Trophoblast cell (in vitro differentiated cells and primary cell): ENCODE data around the gene UQCRHL.
A peak's percentile ranks its signal among the peaks of the same experiment; 100 is the strongest.
"Not testable (repeated sequence)": the region's sequence is repeated elsewhere in the genome, so short reads cannot be mapped to it uniquely, and the experiment has no call there.

Source experiments
- DNase-seq, 2 donors: peaks; one replicate each; pipeline ENCODE4 v3.0.0-alpha.2; 2016
- H2AFZ ChIP-seq: 2 replicates; pipeline ENCODE4 v1.6.1; 2013; ENCODE audit warnings: low read length, moderate library complexity, mild to moderate bottlenecking; ENCODE audit not compliant: insufficient read depth, poor library complexity
- H2AK5ac ChIP-seq: 2 replicates; pipeline ENCODE4 v1.6.1; 2013; ENCODE audit warnings: mild to moderate bottlenecking, low read length
- H2BK120ac ChIP-seq: 2 replicates; pipeline ENCODE4 v1.6.1; 2013; ENCODE audit warnings: low read length, mild to moderate bottlenecking, moderate library complexity; ENCODE audit not compliant: insufficient read depth, poor library complexity
- H2BK12ac ChIP-seq: 2 replicates; pipeline ENCODE4 v1.6.1; 2013; ENCODE audit warnings: mild to moderate bottlenecking, low read length, moderate library complexity
- H2BK5ac ChIP-seq: 2 replicates; pipeline ENCODE4 v1.6.1; 2013; ENCODE audit warnings: low read length, low read depth, moderate library complexity, mild to moderate bottlenecking; ENCODE audit not compliant: poor library complexity
- H3K14ac ChIP-seq: 2 replicates; pipeline ENCODE4 v1.6.1; 2013; ENCODE audit warnings: mild to moderate bottlenecking, low read length
- H3K18ac ChIP-seq: 2 replicates; pipeline ENCODE4 v1.6.1; 2013; ENCODE audit warnings: mild to moderate bottlenecking, low read length
- H3K23ac ChIP-seq: 2 replicates; pipeline ENCODE4 v1.6.1; 2013; ENCODE audit warnings: low read length
- H3K27ac ChIP-seq: 2 replicates; pipeline ENCODE4 v1.5.1; 2013; ENCODE audit warnings: low read depth, mild to moderate bottlenecking, inconsistent platforms, low read length, moderate library complexity
- H3K27me3 ChIP-seq: 2 replicates; pipeline ENCODE4 v1.6.1; 2013; ENCODE audit warnings: inconsistent platforms, mild to moderate bottlenecking, low read length, moderate library complexity; ENCODE audit not compliant: insufficient read depth
- H3K36me3 ChIP-seq, 2 experiments: 1 replicate in 1 of 2; 2 replicates in 1 of 2; pipeline ENCODE4 v1.6.1; 2013; ENCODE audit warnings: low read length in 2 of 2, mild to moderate bottlenecking in 2 of 2, moderate library complexity in 1 of 2; ENCODE audit not compliant: insufficient read depth in 2 of 2, control insufficient read depth in 1 of 2
- H3K4ac ChIP-seq: 2 replicates; pipeline ENCODE4 v1.6.1; 2013; ENCODE audit warnings: low read depth, mild to moderate bottlenecking, low read length, moderate library complexity
- H3K4me1 ChIP-seq, 2 experiments: 1 replicate in 1 of 2; 2 replicates in 1 of 2; pipeline ENCODE4 v1.6.1; 2013; ENCODE audit warnings: low read length in 2 of 2, mild to moderate bottlenecking in 2 of 2, moderate library complexity in 1 of 2; ENCODE audit not compliant: insufficient read depth in 2 of 2, control insufficient read depth in 1 of 2
- H3K4me2 ChIP-seq: 2 replicates; pipeline ENCODE4 v1.6.1; 2013; ENCODE audit warnings: inconsistent platforms, mild to moderate bottlenecking, low read length, moderate library complexity
- H3K4me3 ChIP-seq: 2 replicates; pipeline ENCODE4 v1.5.1; 2013; ENCODE audit warnings: mild to moderate bottlenecking, low read depth, low read length, inconsistent platforms
- H3K79me1 ChIP-seq: one replicate; pipeline ENCODE4 v1.6.1; 2013; ENCODE audit warnings: low read length
- H3K79me2 ChIP-seq: 2 replicates; pipeline ENCODE4 v1.6.1; 2013; ENCODE audit warnings: low read length, mild to moderate bottlenecking; ENCODE audit not compliant: control insufficient read depth, insufficient read depth, poor library complexity
- H3K9ac ChIP-seq: 2 replicates; pipeline ENCODE4 v1.6.1; 2013; ENCODE audit warnings: mild to moderate bottlenecking, low read length
- H3K9me3 ChIP-seq: 2 replicates; pipeline ENCODE4 v1.6.1; 2013; ENCODE audit warnings: low read depth, mild to moderate bottlenecking, control low read depth, inconsistent platforms, low read length; ENCODE audit not compliant: insufficient read depth
- H4K12ac ChIP-seq: 2 replicates; pipeline ENCODE4 v1.6.1; 2013; ENCODE audit warnings: low read depth, mild to moderate bottlenecking, low read length, moderate library complexity
- H4K8ac ChIP-seq: 2 replicates; pipeline ENCODE4 v1.6.1; 2013; ENCODE audit warnings: low read depth, mild to moderate bottlenecking, low read length, moderate library complexity
- H4K91ac ChIP-seq: one replicate; pipeline ENCODE4 v1.6.1; 2013; ENCODE audit warnings: low read depth, mild to moderate bottlenecking, low read length, moderate library complexity
- WGBS: extraction: QIAGEN DNeasy Blood & Tissue Kit; methylation state at CpG from one replicate; pipeline ENCODE4 v1.1.7; 2013; ENCODE audit warnings: missing lambda C conversion rate; ENCODE audit not compliant: insufficient read length, insufficient coverage; ENCODE audit errors: extremely low coverage; 5-methylcytosine and 5-hydroxymethylcytosine counted together

The UQCRHL gene

DNA sequence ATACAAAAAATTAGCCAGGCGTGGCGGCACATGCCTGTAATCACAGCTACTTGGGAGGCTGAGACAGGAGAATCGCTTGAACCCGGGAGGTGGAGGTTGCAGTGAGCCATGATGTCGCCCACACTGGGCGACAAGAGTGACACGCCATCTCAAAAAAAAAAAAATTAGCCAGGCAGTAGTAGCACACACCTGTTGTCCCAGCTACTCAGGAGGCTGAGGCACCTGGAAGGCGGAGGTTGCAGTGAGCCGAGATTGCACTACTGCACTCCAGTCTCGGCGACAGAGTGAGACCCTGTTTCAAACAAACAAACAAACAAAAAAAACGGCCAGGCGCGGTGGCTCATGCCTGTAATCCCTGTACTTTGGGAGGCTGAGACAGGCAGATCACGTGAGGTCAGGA, 20.1 kb upstream of the UQCRHL start:
- not testable (repeated sequence) for H3K36me3 ChIP-seq, H3K4me1 ChIP-seq, DNase-seq, H4K12ac ChIP-seq, H3K9ac ChIP-seq, H4K91ac ChIP-seq, H3K4me3 ChIP-seq, H3K9me3 ChIP-seq, H2AK5ac ChIP-seq, H3K14ac ChIP-seq, H3K27me3 ChIP-seq, H3K79me1 ChIP-seq, H2BK120ac ChIP-seq, H3K23ac ChIP-seq, H2BK12ac ChIP-seq, H3K27ac ChIP-seq, H2AFZ ChIP-seq, H3K4me2 ChIP-seq, H3K4ac ChIP-seq, H4K8ac ChIP-seq, H3K79me2 ChIP-seq, H2BK5ac ChIP-seq, H3K18ac ChIP-seq
- no CpG with 5 or more reads among the region's 15 CpGs for WGBS

DNA sequence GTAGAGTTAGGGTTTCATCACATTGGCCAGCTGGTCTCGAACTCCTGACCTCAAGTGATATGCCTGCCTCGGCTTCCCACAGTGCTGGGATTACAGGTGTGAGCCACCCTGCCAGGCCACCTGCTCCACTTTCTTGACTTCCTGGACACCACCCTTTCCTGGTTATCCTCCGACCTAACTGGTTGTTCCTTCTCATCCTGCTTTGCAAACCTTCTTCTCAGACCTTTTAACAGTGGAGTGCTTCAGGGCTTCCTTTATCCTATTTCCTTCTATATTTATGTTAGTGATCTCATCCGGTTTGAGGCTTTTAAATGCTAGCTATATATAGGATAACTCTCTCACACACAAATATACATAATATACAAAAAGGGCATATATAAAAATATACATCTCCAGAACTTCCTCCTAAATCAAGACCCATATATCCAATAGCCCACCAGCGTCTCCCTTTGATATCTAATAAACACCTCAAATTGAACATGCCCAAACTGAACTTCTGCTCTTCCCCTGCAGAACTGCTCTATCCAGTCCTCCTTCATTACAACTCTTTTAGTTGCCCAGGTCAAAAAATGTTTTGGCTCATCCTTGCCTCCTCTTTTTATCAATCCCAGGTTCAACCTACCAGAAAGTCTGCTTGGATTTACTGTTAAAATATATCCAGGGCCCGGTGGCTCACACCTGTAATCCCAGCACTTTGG, 19.5 kb upstream of the UQCRHL start:
- Histone ChIP-seq H2AK5ac (no peak overlapping the region), H3K79me2 (no peaks in the 10 kb centered on the region), H3K4me3 (no peak overlapping the region), H3K4ac (no peak overlapping the region), H3K36me3 (no peaks in the 10 kb centered on the region), H4K91ac (no peak overlapping the region), H3K79me1 (no peaks in the 10 kb centered on the region), H3K27me3 (no peaks in the 10 kb centered on the region), H4K8ac (no peak overlapping the region), H2BK5ac (no peak overlapping the region), H3K18ac (no peak overlapping the region), H4K12ac (no peak overlapping the region), H3K9ac (no peak overlapping the region), H2AFZ (no peak overlapping the region), H3K23ac (no peak overlapping the region), H3K14ac (no peak overlapping the region), H2BK120ac (no peak overlapping the region), H3K4me1 (no peaks in the 10 kb centered on the region), H3K27ac (no peak overlapping the region), H3K9me3 (no peaks in the 10 kb centered on the region), H3K4me2 (no peak overlapping the region), H2BK12ac (no peak overlapping the region)
- WGBS = no CpG with 5 or more reads among the region's 6 CpGs
- DNase-seq = peak in 1 of 2 donors; percentile 15

DNA sequence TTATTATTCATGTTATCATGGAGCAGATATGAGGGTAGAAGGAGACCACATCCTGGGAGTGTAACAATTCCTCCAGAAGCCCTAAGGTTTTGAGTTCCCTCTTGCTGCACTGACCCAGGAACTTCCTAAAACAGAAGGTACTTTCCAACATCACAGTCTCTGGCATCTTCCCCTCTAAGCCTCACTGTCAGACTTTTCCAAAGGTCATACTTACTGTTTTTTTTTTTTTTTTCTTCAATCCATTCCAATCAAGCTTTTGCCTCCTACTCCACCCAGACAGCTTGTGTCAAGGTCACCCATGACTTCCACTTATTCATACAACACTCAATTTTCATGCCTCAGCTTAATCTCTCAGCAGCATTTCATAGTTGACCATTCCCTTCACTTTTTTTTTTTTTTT, 18.4 kb upstream of the UQCRHL start:
- no peak overlapping the region for H2BK12ac ChIP-seq
- H2BK5ac ChIP-seq = no peak overlapping the region
- no peak overlapping the region for H3K4me3 ChIP-seq
- no peak overlapping the region for H3K9ac ChIP-seq
- H4K91ac ChIP-seq = no peak overlapping the region
- H3K18ac ChIP-seq = no peak overlapping the region
- no peak overlapping the region for H2AK5ac ChIP-seq
- no peak overlapping the region for H4K8ac ChIP-seq
- H2BK120ac ChIP-seq = no peak overlapping the region
- no peak overlapping the region for H2AFZ ChIP-seq
- H3K14ac ChIP-seq = no peak overlapping the region
- no peaks in the 10 kb centered on the region for H3K4me1 ChIP-seq
- H3K27ac ChIP-seq = no peak overlapping the region
- no peak overlapping the region for H3K23ac ChIP-seq
- no peak overlapping the region for H4K12ac ChIP-seq
- no peaks in the 10 kb centered on the region for H3K79me2 ChIP-seq
- H3K27me3 ChIP-seq = no peaks in the 10 kb centered on the region
- H3K4me2 ChIP-seq = no peak overlapping the region
- no peak overlapping the region for H3K4ac ChIP-seq
- H3K36me3 ChIP-seq = no peaks in the 10 kb centered on the region
- DNase-seq = peak in 1 of 2 donors; percentile 23
- no peaks in the 10 kb centered on the region for H3K79me1 ChIP-seq
- no peaks in the 10 kb centered on the region for H3K9me3 ChIP-seq

DNA sequence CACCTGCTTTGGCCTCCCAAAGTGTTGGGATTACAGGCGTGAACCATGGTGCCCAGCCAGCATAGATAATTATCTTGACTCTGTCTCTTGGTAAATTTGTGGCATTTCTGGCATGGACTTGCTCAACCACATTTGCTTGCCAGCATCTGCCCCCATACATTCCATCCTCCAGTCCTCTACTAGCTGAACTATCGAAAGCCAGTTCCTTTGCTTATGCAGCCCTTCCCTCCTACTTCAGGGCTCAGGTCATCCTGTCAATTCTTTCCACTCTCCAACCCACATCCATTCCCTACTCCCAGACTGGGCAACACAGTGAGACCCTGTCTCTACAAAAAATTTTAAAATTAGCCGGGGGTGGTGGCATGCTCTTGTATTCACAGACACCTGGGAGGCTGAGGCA, 13.0 kb upstream of the UQCRHL start:
- Histone ChIP-seq H3K4me1 (no peaks in the 10 kb centered on the region), H3K14ac (no peak overlapping the region), H3K18ac (no peak overlapping the region), H3K79me2 (no peaks in the 10 kb centered on the region), H4K12ac (no peak overlapping the region), H3K9me3 (no peaks in the 10 kb centered on the region), H3K4me3 (no peak overlapping the region), H3K9ac (no peak overlapping the region), H3K36me3 (no peaks in the 10 kb centered on the region), H3K4me2 (no peak overlapping the region), H4K8ac (no peak overlapping the region), H4K91ac (no peak overlapping the region), H2BK5ac (no peak overlapping the region), H2AK5ac (no peak overlapping the region), H3K4ac (no peak overlapping the region), H3K79me1 (no peaks in the 10 kb centered on the region), H2BK12ac (no peak overlapping the region), H3K27ac (no peak overlapping the region), H2BK120ac (no peak overlapping the region), H3K27me3 (no peaks in the 10 kb centered on the region), H3K23ac (peak overlapping the region; percentile 54), H2AFZ (no peak overlapping the region)
- peak; percentile 92 to 96 for DNase-seq
- no CpG with 5 or more reads among the region's 3 CpGs for WGBS
